Dermis microvascular lymphatic vessel endothelial cell (primary cell): ENCODE measurements around the gene IFT88. TPM values are rescaled to one million over a fixed set of nuclear protein-coding genes. Genes with fewer than 3 reads are reported as not detected.
A peak's percentile ranks its signal among the peaks of the same experiment; 100 is the strongest.

Experiments used
- DNase-seq, 2 donors: peaks; one replicate each; pipeline versions ENCODE4 v3.0.0 to v3.0.0-alpha.2; 2010; ENCODE audit warnings: low read depth in 2 of 2
- total RNA-seq: library from RNA; depleted of rRNA; stranded (reverse); fragments of >200 nt; gene quantifications from 2 replicates; pipeline ENCODE4 v1.2.1, GENCODE V29; 2014

IFT88 gene
- total RNA-seq, 1 donor from 2014 or later = 7.7 TPM

- no peak for DNase-seq
These were observed 1.7 kb upstream of the IFT88 start for GRCh38 chr13:20565115-20565736.

- peak; percentile 55 to 74 for DNase-seq
These were observed 474 bp upstream of the IFT88 start for GRCh38 chr13:20566468-20566897.

GRCh38 chr13:20567881-20568528, 1.0 kb downstream of the IFT88 start:
- no peak for DNase-seq

GRCh38 chr13:20570517-20570916, 3.6 kb downstream of the IFT88 start:
- DNase-seq = no peak

DNA sequence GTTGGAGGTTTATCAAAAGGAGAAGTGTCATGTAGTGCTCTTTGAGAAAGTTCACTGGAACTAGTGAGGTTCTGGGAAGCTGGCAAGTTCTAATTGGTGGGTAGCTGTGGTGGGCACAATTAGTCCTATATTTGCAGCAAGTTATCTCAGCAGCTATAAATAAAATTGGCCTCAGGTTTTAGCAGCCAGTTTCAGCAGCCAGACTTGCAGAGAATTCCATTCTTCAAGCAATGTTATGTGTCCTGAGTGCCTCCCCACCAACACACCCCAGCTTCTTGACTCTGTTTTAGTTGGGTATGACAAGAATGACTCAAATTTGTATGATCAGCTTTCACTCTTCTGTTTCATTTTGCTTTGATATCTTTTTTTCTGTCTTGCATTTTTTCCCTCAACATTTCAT, 4.7 kb downstream of the IFT88 start:
- no peak for DNase-seq

GRCh38 chr13:20573186-20573585, 6.2 kb downstream of the IFT88 start:
- no peak for DNase-seq

GRCh38 chr13:20573636-20574035, 6.7 kb downstream of the IFT88 start:
- no peak for DNase-seq

GRCh38 chr13:20579191-20579590, 12.2 kb downstream of the IFT88 start:
- no peak for DNase-seq

DNA sequence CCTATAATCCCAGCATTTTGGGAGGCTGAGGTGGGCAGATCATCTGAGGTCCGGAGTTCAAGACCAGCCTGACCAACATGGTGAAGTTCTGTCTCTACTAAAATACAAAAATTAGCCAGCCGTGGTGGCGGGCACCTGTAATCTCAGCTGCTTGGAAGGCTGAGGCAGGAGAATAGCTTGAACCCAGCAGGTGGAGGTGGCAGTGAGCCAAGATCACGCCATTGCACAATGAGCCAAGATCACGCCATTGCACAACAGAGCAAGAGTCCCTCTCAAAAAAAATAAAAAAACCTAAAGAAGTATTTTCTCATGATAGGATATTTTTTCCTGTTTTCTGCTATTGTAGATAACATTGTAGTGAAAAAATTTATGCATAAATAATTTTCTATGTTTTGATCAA, 13.3 kb downstream of the IFT88 start:
- DNase-seq = no peak

GRCh38 chr13:20582026-20582425, 15.1 kb downstream of the IFT88 start:
- peak in 1 of 2 donors; percentile 58 for DNase-seq

GRCh38 chr13:20583803-20584293, 16.9 kb downstream of the IFT88 start:
- no peak for DNase-seq

DNA sequence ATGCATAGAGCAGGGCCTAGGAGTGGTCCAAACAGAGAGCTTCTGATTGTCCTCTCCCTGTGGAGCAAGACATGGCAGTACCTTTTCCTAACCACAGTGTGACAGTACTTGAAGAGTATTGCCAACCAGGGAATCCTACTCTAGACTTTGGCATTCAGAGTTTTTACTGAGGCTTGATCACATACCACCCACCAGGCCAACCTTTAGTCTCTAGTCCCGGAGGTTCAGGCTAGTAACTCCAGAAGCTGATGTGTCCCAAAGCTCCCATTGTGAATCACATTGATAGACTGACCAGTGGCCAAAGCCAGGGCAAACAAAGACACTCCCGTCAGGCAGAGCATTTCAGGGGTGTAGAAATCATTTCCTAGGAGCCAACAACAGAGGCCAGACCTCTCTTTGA, 18.4 kb downstream of the IFT88 start:
- no peak for DNase-seq

DNA sequence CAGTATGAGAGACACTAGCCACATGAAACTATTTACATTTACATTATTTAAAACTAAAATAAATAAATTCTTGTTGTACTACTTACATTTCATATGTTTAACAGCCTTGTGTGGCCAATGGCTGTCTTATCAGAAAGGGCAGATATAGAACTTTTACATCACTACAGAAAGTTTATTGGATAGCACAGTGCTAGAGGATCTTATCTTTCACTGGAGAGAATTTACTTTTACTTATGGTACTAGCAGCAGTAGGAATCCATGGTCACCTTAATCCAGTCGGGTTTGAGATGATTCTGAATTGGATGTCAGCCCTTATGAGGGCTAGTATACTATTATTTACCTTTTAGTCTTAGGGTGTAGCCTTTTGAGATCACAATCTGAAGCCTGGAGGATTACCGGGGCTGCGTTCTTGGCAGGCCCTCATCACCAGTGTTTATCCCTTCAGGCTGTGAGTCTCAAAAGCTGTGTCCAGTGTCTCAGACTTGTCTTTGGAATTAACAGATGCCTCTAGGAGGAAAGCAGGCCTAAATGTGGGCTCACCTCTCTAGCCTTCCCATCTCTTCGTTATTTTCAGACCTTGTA, 21.7 kb downstream of the IFT88 start:
- no peak for DNase-seq

GRCh38 chr13:20590561-20590960, 23.6 kb downstream of the IFT88 start:
- DNase-seq = no peak

DNA sequence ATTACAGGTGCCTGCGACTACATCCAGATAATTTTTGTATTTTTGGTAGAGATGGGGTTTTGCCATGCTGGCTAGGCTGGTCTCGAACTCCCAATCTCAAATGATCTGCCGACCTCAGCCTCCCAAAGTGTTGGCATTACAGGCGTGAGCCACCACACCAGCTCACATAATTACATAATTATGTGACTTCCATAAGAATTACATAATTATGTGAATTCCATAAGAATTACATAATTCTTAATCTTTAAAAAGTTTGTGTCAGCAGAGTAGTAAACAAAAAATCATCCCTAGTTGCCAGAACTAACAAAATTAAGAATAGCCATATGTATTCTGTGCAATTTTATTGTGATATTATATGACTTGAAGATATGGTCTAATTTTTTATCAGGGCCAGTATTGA, 25.6 kb downstream of the IFT88 start:
- no peak for DNase-seq

- no peak for DNase-seq
These were observed 27.3 kb downstream of the IFT88 start for GRCh38 chr13:20594280-20594679.

- no peak for DNase-seq
These were observed 40.1 kb downstream of the IFT88 start for GRCh38 chr13:20607015-20607414.

- peak in 1 of 2 donors; percentile 25 for DNase-seq
These were observed 41.6 kb downstream of the IFT88 start for GRCh38 chr13:20608438-20609020.

- peak in 1 of 2 donors; percentile 81 for DNase-seq
These were observed 42.2 kb downstream of the IFT88 start for GRCh38 chr13:20609145-20609544.

- peak in 1 of 2 donors; percentile 5 for DNase-seq
These were observed 43.0 kb downstream of the IFT88 start for GRCh38 chr13:20610006-20610405.

- DNase-seq = peak; percentile 21 to 81
These were observed 49.3 kb downstream of the IFT88 start for GRCh38 chr13:20616059-20616797.

GRCh38 chr13:20623000-20623399, 56.0 kb downstream of the IFT88 start:
- no peak for DNase-seq
